Caco-2 (cell line): ENCODE data around the gene NPBWR2. TPM values are rescaled to one million over a fixed set of nuclear protein-coding genes. Genes with fewer than 3 reads are reported as not detected.
"Not testable (repeated sequence)": the region's sequence is repeated elsewhere in the genome, so short reads cannot be mapped to it uniquely, and the experiment has no call there.

Experiments used
- BruUV-seq: library from RNA; stranded (reverse); fragments of 400-500 nt; replicated peaks from 2 replicates; lab custom pipeline; 2021; lab: Mats Ljungman, UMichigan
- CTCF ChIA-PET: fragments of 300-600 bp; sonication (Branson Sonifier 250); formaldehyde crosslinking; loops from one replicate; lab custom pipeline; 2022; ENCODE audit warnings: antibody characterized with exemption; lab: Charles Lee
- POLR2A ChIA-PET: fragments of 300-600 bp; sonication (Branson Sonifier 250); formaldehyde crosslinking; loops from one replicate; lab custom pipeline; 2022; ENCODE audit warnings: antibody characterized with exemption; lab: Charles Lee
- DNase-seq, 2 experiments: peaks; one replicate each; pipeline versions ENCODE4 v3.0.0 to v3.0.0-alpha.2; 2020 to 2022
- H3K27me3 ChIP-seq: replicated peaks from 2 replicates; pipeline ENCODE4 v1.6.0; 2011; ENCODE audit warnings: low read length; ENCODE audit not compliant: control insufficient read depth, insufficient read depth
- H3K36me3 ChIP-seq: 2 replicates; pipeline ENCODE4 v1.5.1; 2011; ENCODE audit warnings: low read length; ENCODE audit not compliant: control insufficient read depth, insufficient read depth
- H3K4me1 ChIP-seq: fragments of 250-450 bp; sonication (Bioruptor Pico); 2 replicates; pipeline ENCODE4 v1.5.1; 2020; ENCODE audit warnings: mild to moderate bottlenecking
- H3K4me3 ChIP-seq: 2 replicates; pipeline ENCODE4 v1.5.1; 2011; ENCODE audit warnings: low read depth, mild to moderate bottlenecking, control low read depth, low read length
- H3K9me3 ChIP-seq: fragments of 250-450 bp; sonication (Bioruptor Pico); 2 replicates; pipeline ENCODE4 v1.5.1; 2020; ENCODE audit warnings: mild to moderate bottlenecking, moderate library complexity
- H3K27ac Mint-ChIP-seq: one replicate; pipeline ENCODE4 v1.8.0; 2022; ENCODE audit warnings: mixed read lengths; ENCODE audit not compliant: unreplicated experiment
- H3K27me3 Mint-ChIP-seq: one replicate; pipeline ENCODE4 v1.8.0; 2022; ENCODE audit warnings: mixed read lengths; ENCODE audit not compliant: insufficient read depth, unreplicated experiment
- H3K36me3 Mint-ChIP-seq: one replicate; pipeline ENCODE4 v1.8.0; 2022; ENCODE audit warnings: mild to moderate bottlenecking, mixed read lengths; ENCODE audit not compliant: insufficient read depth, unreplicated experiment
- H3K4me1 Mint-ChIP-seq: one replicate; pipeline ENCODE4 v1.8.0; 2022; ENCODE audit warnings: low read depth, mixed read lengths; ENCODE audit not compliant: unreplicated experiment
- H3K4me3 Mint-ChIP-seq: one replicate; pipeline ENCODE4 v1.8.0; 2022; ENCODE audit warnings: mild to moderate bottlenecking, moderate library complexity, mixed read lengths; ENCODE audit not compliant: unreplicated experiment
- H3K9me3 Mint-ChIP-seq: one replicate; pipeline ENCODE4 v1.8.0; 2022; ENCODE audit warnings: mixed read lengths; ENCODE audit not compliant: unreplicated experiment
- intact Hi-C: fragments of 100-400 bp; cut with micrococcal nuclease; formaldehyde crosslinking; loops from one replicate; pipeline ENCODE4 v1.10.0; 2022; ENCODE audit not compliant: unreplicated experiment
- total RNA-seq: library from RNA; stranded (reverse); gene quantifications from 2 replicates; pipeline ENCODE4 v1.2.3, GENCODE V29; 2022
- TF ChIP-seq, protein P1 (sequence below), 2 experiments: fragments of 200-600 bp in 1 of 2; IDR thresholded peaks; 1 replicate in 1 of 2; 2 replicates in 1 of 2; pipeline versions ENCODE4 v1.5.1 to v1.8.0; 2011 to 2022; ENCODE audit warnings: antibody characterized with exemption in 1 of 2, control low read depth in 1 of 2, inconsistent platforms in 1 of 2, low read depth in 1 of 2, low read length in 1 of 2, mild to moderate bottlenecking in 1 of 2, moderate library complexity in 1 of 2; ENCODE audit not compliant: insufficient read depth in 1 of 2, severe bottlenecking in 1 of 2, unreplicated experiment in 1 of 2

Gene NPBWR2
- total RNA-seq, 1 experiment from 2014 or later, result not detected

DNA sequence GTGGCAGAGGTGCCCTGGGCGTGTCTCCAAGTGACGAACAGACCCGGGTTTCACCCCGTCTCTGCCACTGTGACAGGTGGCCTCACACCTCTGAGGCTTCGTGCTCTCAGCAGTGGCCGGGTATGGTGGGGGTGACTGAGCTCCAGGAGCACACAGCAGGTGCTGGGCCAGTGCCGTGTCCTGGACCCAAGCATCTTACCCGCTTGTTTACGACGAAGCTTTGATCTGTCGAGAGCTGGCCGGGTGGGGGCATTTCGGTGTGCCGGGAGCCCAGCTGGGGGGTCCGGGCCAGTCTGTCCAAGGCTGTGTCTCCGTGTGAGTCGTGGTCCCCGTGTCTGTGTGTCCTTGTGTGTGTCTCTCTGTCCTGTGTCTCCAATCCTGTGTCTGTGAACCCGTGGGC, 16.0 kb downstream of the NPBWR2 start:
- Mint-ChIP-seq H3K27ac (no peak overlapping the region), H3K4me1 (peaks cover 6% of the 10 kb centered on the region), H3K4me3 (no peak overlapping the region), H3K27me3 (peaks cover 22% of the 10 kb centered on the region), H3K36me3 (peaks cover 6% of the 10 kb centered on the region), H3K9me3 (peaks cover 3% of the 10 kb centered on the region)
- DNase-seq, result no peak
- no peaks in the 10 kb centered on the region; the same call in 1 of the 2 replicates for H3K27me3 ChIP-seq
- CTCF ChIA-PET, result interaction anchor here (0.6 to 1.3 kb wide), 6 partner anchors 11 to 53 kb away, joined by 4 to 6 read pairs (median 4); partner anchors contain the start of gene OPRL1
- H3K9me3 ChIP-seq, result no peaks in the 10 kb centered on the region
- peaks cover 7% of the 10 kb centered on the region for H3K4me1 ChIP-seq
- POLR2A ChIA-PET, result no interaction called here
- intact Hi-C loops, result no loop called here
- no peak overlapping the region for H3K4me3 ChIP-seq
- no peaks in the 10 kb centered on the region for H3K36me3 ChIP-seq
- TF ChIP-seq, protein P1, sequence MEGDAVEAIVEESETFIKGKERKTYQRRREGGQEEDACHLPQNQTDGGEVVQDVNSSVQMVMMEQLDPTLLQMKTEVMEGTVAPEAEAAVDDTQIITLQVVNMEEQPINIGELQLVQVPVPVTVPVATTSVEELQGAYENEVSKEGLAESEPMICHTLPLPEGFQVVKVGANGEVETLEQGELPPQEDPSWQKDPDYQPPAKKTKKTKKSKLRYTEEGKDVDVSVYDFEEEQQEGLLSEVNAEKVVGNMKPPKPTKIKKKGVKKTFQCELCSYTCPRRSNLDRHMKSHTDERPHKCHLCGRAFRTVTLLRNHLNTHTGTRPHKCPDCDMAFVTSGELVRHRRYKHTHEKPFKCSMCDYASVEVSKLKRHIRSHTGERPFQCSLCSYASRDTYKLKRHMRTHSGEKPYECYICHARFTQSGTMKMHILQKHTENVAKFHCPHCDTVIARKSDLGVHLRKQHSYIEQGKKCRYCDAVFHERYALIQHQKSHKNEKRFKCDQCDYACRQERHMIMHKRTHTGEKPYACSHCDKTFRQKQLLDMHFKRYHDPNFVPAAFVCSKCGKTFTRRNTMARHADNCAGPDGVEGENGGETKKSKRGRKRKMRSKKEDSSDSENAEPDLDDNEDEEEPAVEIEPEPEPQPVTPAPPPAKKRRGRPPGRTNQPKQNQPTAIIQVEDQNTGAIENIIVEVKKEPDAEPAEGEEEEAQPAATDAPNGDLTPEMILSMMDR (IDR thresholded peaks at IDR 0.05; ENCODE audit: insufficient read depth in 1 of 2, low read depth in 1 of 2, low read length in 1 of 2, severe bottlenecking in 1 of 2, unreplicated experiment in 1 of 2), result no peak
- BruUV-seq, result no TSS peak

- peaks cover 6% of the 10 kb centered on the region for H3K4me1 Mint-ChIP-seq
- peaks cover 7% of the 10 kb centered on the region for H3K4me1 ChIP-seq
- peaks cover 6% of the 10 kb centered on the region for H3K36me3 Mint-ChIP-seq
- no peaks in the 10 kb centered on the region for H3K9me3 Mint-ChIP-seq
- H3K4me3 Mint-ChIP-seq, result no peak overlapping the region
- peak in 1 of 2 experiments; percentile 81 for DNase-seq
- BruUV-seq, result no TSS peak
- H3K27me3 ChIP-seq, result no peaks in the 10 kb centered on the region; the same call in 1 of the 2 replicates
- H3K36me3 ChIP-seq, result no peaks in the 10 kb centered on the region
- TF ChIP-seq, protein P1 (IDR thresholded peaks at IDR 0.05; ENCODE audit: insufficient read depth in 1 of 2, low read depth in 1 of 2, low read length in 1 of 2, severe bottlenecking in 1 of 2, unreplicated experiment in 1 of 2), result no peak
- no peak overlapping the region for H3K27ac Mint-ChIP-seq
- H3K27me3 Mint-ChIP-seq, result peaks cover 27% of the 10 kb centered on the region
- no peaks in the 10 kb centered on the region for H3K9me3 ChIP-seq
- CTCF ChIA-PET, result interaction anchor here (1.0 kb wide), 1 partner anchor 30 kb away, joined by 3 read pairs; no protein-coding TSS in a partner anchor
- POLR2A ChIA-PET, result interaction anchor here (0.6 kb wide), 1 partner anchor 103 kb away, joined by 4 read pairs; no protein-coding TSS in a partner anchor
- no peak overlapping the region for H3K4me3 ChIP-seq
- intact Hi-C loops, result no loop called here
Observed at GRCh38 chr20:64090165-64090564, 17.2 kb downstream of the NPBWR2 start.

DNA sequence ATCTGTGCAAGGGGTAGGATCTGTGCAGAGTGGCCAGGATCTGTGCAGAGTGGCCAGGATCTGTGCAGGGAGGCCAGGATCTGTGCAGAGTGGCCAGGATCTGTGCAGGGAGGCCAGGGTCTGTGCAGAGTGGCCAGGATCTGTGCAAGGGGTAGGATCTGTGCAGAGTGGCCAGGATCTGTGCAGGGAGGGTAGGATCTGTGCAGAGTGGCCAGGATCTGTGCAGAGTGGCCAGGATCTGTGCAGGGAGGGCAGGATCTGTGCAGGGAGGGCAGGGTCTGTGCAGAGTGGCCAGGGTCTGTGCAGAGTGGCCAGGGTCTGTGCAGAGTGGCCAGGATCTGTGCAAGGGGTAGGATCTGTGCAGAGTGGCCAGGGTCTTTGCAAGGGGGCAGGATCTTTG, 18.8 kb downstream of the NPBWR2 start:
- H3K4me3 ChIP-seq, intact Hi-C loops, POLR2A ChIA-PET, H3K27me3 ChIP-seq, H3K9me3 ChIP-seq, H3K36me3 ChIP-seq, H3K4me3 Mint-ChIP-seq, H3K9me3 Mint-ChIP-seq, CTCF ChIA-PET, DNase-seq, H3K27ac Mint-ChIP-seq, BruUV-seq: not testable (repeated sequence)
- peaks cover 12% of the 10 kb centered on the region for H3K4me1 Mint-ChIP-seq
- peaks cover 19% of the 10 kb centered on the region for H3K4me1 ChIP-seq
- H3K36me3 Mint-ChIP-seq, result peaks cover 12% of the 10 kb centered on the region
- peaks cover 37% of the 10 kb centered on the region for H3K27me3 Mint-ChIP-seq

- peaks cover 12% of the 10 kb centered on the region for H3K36me3 Mint-ChIP-seq
- CTCF ChIA-PET, BruUV-seq, POLR2A ChIA-PET, H3K36me3 ChIP-seq, H3K9me3 Mint-ChIP-seq, H3K27ac Mint-ChIP-seq, H3K27me3 ChIP-seq, H3K4me1 Mint-ChIP-seq, H3K9me3 ChIP-seq, DNase-seq, H3K4me3 Mint-ChIP-seq, intact Hi-C loops, H3K4me3 ChIP-seq: not testable (repeated sequence)
- H3K27me3 Mint-ChIP-seq, result peaks cover 36% of the 10 kb centered on the region
- peaks cover 22% of the 10 kb centered on the region for H3K4me1 ChIP-seq
Observed at GRCh38 chr20:64087226-64087825, 20.0 kb downstream of the NPBWR2 start.
